Measurements from ENCODE around the gene KRTAP5-6.

GRCh38 chr11:1736447-1736992, 39.5 kb downstream of the KRTAP5-6 start:
- no peak for TF ChIP-seq NFIC (IDR thresholded peaks at IDR 0.05)
- no peak for TF ChIP-seq REST (IDR thresholded peaks at IDR 0.05; ENCODE audit: low read depth)
- no peak for TF ChIP-seq EP300 (IDR thresholded peaks at IDR 0.05; ENCODE audit: borderline replicate concordance)
- no peak for TF ChIP-seq RAD21 (IDR thresholded peaks at IDR 0.05; ENCODE audit: low read depth)
- TF ChIP-seq CEBPB (IDR thresholded peaks at IDR 0.05), result no peak
- TF ChIP-seq YY1 (IDR thresholded peaks at IDR 0.05; ENCODE audit: low read depth), result no peak
- TF ChIP-seq EGR1 (IDR thresholded peaks at IDR 0.05), result no peak
